Activated CD4-positive, alpha-beta T cell treated with anti-CD3 and anti-CD28 coated beads, Interleukin-2, amount 50 U/mL, for 1 hour (primary cell): ENCODE data around the gene PDCD5.
"Not testable (repeated sequence)": the region's sequence is repeated elsewhere in the genome, so short reads cannot be mapped to it uniquely, and the experiment has no call there.

ENCODE experiments used
- DNase-seq: peaks from one replicate; pipeline ENCODE4 v3.0.0-alpha.2; 2020

The PDCD5 gene, protein sequence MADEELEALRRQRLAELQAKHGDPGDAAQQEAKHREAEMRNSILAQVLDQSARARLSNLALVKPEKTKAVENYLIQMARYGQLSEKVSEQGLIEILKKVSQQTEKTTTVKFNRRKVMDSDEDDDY

DNA sequence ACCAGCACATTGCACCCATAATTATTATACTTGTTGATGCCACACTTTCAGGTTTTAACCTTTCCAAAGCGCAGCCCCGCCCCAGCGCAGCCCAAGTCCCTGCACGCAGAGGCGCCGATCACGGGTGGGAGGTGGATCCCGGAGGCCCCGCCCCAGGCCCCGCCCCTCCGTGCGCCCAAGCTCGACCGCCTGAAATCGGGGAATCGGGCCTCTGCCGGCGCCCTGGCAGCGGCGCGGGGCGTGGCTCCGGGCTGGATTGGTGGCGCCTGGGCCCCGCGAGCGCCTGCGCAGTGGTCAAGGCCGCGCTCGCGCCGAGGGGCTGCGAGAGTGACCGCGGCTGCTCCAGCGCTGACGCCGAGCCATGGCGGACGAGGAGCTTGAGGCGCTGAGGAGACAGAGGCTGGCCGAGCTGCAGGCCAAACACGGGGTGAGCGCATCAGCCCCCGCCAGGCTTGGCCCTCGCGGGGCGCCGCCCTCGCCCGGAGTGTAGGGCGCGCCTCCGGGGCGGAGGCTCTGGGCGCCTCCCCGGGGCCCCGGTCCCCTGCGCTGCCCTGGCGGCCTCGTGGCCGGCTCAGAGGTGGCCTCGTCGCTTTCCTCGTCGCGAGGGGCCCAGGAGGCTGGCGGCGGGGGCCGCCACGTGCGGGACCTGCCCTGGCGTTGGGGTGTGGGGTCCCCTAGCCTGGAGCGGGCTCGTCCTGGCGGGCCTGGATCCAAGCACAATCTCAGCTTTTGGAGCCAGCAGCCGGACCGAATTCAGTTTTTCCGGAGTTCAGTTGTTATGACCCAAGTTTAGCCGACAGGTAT is at the start of gene PDCD5:
Gene PDCD5, plus strand, starts transcription at position 290 of the 804 bp plus-strand sequence. Its CDS starts 72 bp downstream, at position 362.
- DNase-seq = peak; percentile 96

DNA sequence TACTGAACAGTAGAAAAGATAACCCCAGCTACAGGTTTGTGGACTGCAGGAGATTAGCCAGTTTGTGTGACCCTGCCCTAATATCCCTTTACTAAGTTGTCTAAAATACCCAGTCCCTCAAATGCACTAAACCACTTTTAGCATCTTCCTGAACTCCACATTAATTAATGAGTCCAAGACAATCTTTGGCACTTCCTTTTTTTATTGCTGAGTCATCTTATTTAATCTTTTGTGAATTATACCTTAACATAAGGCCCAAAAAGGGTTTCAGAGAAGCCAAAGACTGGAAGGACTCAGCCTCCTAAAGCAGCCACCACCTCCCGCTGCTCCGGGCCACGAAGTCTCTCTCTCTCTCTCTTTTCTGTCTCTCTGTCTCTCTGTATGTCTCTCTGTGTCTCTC is 48.8 kb upstream of the PDCD5 start:
- DNase-seq = no peak

DNA sequence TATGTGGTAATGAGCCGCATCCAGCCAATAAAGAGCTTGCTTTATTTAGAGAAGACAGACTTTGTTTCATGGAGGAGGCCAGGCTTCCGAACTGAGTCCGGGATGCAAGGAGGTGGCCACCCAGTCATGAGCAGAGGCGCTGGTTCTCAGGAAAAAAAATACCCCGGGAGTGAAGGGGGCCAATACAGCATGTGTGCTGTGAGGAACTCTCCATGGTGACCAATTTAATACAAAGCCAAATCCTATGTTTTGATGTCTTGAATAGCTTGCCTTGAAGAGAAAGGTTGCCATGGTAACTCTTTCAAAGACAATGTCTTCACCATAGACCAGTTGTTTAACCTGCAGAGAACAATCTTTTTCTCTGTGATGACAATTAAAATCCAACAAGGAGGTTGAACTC is 43.4 kb upstream of the PDCD5 start:
- DNase-seq = no peak

DNA sequence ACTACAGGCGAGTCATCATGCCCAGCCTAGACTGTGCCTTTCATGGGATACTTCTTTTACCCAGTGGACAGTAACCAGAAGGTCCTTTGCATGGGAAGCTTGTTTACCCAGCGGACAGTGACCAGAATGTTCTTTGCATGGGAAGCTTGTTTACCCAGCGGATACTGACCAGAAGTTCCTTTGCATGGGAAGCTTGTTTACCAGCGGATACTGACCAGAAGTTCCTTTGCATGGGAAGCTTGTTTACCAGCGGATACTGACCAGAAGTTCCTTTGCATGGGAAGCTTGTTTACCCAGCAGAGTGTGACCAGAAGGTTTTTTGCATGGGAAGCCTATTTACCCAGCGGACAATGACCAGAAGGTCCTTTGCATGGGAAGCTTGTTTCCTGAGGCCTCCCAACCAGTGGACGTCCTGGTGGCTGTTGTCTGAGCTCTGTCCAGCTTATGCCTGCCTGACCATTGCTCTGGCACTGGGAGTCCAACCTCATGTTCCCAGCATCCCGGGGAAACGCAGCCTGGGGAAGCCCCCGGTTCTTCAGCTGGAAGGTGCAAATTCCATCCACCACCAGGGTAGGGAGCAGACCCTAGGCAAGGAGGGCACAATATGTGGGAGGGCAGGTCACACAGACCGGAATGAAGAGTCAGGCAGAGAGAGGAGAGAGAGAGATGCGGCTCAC is 41.6 kb upstream of the PDCD5 start:
- no peak for DNase-seq

DNA sequence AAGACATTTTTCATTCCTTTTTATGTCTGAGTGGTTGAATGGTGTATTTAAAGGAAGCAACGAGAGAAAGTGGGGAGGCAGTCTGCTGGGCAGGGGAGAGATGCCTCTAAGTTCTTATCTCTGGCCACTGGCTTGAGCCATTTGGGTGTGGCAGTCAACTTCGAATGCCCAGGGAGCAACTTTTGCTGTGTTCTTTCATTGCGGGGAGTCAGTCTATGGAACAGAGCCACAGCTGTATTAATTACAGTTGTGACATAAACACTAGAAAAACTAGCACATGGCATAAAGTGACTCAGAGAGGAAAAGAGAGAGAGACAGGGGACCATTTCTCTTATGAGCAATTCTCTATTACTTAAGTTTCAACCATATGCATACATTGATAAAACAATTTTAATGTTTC is 40.4 kb upstream of the PDCD5 start:
- DNase-seq = no peak

DNA sequence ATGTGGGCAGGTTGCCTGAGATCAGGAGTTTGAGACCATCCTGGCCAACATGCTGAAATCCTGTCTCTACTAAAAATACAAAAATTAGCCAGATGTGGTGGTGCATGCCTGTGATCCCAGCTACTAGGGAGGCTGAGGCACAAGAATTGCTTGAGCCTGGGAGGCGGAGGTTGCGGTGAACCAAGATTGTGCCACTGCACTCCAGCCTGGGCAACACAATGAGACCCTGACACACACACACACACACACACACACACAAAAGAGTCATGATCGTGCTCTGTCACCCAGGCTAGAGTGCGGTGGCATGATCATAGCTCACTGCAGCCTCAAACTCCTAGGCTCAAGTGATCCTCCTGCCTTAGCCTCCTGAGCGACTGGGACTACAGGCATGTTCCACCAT is 39.6 kb upstream of the PDCD5 start:
- not testable (repeated sequence) for DNase-seq

DNA sequence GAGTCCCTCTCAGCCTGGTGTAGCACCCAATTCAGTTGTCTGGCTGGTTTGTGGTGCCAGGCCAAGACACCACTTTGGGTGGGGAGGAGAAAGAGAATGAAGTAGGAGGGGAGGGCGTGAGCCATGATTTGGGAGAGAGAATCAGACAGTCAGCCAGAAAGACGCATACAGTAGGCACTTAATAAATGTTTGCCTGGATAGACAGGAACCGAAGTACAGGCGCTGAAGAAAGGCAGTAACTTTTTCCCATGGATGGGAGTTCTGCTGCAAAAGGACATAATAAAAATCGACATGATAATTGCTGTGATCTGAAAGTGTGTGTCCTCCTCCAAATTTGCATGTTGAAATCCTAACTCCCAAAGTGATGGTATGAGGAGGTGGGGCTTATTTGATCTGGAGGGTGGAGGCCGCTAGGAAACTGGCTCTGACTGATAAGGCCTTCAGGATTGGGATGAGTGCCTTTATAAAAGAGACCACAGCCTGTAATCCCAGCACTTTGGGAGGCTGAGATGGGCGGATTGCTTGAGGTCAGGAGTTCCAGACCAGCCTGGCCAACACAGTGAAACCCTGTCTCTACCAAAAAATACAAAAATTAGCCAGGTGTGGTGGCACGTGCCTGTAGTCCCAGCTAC is 38.4 kb upstream of the PDCD5 start:
- DNase-seq = no peak

DNA sequence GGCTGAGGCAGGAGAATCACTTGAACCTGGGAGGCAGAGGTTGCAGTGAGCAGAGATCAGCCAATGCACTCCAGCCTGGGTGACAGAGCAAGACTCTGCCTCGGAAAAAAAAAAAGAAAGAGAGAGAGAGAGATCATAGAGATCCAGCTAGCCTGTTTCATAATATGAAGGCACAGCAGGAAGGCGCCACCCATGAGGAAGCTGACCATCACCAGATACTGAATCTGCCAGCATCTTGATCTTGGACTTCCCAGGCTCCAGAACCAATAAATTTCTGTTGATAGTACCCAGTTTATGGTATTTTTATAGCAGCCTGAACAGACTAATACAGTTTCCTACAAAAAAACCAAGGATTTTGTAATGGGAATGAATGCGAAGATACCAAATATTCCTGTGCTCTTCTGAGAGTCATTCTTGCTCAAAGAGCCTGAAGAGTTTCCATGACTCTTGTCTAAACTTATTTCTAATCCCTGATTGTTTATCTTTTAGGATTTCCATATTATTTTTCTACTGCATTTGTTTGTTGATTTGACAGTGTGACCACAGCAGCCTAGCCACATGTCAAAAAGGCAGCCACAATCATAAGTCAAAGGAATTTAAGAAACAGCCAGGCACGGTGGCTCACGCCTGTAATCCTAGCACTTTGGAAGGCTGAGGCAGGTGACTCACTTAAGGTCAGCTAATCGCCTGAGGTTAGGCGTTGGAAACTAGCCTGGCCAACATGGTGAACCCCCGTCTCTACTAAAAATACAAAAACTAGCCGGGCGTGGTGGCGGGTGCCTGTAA is 37.7 kb upstream of the PDCD5 start:
- no peak for DNase-seq

DNA sequence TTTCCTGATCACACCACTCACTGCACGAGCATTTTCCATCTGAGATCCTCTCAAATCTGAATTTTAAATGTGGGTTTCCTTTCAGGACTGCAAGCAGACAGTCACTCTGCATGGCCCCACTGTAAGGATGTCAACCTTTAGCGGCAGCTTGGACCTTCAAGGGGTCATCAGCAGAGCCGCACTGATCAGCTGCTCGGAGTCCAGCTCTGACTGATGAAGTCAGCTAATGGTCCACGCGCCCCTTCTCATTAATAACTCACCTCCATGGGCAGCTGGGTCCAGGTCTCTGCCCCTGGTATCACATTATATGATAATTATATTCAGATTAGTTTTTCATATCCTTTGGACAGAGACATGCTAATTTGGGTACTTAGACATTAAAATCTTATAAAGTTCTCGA is 36.1 kb upstream of the PDCD5 start:
- DNase-seq = no peak

DNA sequence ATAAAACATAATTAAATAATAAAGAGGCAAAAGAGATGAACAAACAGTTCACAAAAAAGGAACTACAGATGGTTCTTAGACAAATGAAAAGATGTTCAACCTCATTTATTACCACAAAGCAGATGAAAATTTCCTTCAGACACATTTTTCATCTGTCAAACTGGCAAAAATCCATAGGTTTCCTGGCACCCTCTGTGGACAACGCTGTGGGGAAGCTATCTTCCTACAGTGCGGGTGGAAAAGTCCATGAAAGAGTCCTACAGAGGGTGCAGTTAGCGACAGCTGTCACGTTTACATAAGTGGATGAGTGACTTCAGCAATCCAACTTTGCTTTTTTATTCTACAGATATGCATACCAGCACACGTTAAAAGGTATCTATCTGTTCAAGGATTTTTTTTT is 30.3 kb upstream of the PDCD5 start:
- DNase-seq = no peak

DNA sequence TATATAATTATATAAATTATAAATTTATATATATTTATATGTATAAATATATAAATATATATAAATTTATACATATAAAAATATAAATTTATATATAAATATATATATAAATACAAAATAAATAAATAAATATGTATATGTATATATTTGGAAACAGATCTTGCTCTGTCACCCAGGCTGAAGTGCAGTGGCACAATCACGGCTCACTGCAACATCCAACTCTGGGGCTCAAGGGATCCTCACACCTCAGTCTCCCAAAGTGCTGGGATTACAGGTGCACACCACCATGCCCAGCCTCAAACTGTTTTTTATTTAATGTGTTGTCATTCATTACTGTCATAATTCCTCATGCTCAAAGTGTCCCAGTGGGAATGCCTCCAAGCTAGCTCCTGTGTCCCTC is 25.2 kb upstream of the PDCD5 start:
- no peak for DNase-seq

DNA sequence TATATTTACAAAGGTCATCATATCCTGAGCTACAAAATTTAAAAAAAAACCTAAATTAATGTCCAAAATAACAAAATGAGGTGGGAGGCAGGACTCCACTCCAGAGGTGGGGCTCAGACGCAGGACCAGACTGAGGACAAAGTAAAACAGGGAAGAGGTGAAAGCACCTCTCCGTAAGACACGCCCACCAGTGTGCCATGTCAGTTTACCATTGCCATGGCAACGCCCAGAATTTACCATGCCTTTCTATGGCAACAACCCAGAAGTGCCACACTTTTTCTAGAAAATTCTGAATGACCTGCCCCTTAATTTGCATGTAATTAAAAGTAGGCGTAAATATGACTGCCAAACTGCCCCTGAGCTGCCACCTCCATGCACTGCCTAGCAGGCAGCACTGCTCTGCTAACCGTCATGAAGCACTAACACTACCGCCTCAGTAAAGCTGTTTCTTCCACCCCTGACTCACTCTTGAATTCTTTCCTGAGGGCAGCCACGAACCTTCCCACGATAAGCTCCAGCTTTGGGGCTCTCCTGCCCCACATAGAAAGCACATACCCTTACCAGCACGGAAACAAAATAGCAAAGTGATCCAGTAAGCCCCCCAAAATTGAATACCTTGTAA is 22.3 kb upstream of the PDCD5 start:
- no peak for DNase-seq

DNA sequence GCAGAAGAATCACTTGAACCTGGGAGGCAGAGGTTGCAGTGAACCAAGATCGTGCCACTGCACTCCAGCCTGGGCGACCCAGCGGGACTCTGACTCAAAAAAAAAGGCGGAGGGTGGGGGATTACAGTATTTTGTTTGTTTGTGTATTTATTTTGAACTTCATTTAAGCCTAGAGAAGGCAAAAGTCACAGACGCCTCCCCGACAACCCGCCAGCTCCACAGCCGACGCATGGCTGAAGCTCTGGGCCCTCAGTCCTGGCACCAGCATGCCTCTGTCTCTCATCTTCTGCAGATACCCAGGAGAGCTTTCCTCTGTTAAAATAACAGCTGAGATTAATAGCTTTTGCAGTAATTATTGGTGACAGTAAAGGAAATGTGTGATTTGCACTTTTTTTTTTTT is 17.2 kb upstream of the PDCD5 start:
- DNase-seq = no peak

DNA sequence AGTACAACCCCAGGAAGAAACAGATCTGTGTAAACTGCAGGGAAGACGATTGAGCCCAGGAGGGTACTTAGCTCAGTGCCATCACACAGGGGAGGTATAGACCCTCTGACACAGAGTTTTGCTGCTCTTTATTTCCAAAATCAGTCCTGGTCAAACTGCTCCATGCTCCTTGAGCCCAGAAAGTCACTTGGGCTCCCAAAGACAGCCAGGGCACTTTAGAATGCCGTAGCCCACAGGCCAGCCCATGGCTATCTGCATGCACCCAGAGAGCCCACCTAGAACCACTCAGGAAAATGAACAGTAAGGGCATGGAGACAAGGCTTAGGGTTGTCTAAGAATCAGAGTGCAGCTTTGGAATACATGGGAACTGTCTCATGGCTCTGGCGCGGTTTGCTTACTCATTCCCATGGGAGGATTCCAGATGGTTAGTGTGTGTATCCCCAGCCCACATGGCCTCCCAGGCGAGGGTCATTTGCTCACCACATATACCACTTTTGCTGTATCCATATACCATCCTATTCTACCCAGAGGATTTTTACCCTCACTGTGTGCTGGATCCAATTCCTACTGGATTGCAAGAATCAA is 14.7 kb upstream of the PDCD5 start:
- no peak for DNase-seq

DNA sequence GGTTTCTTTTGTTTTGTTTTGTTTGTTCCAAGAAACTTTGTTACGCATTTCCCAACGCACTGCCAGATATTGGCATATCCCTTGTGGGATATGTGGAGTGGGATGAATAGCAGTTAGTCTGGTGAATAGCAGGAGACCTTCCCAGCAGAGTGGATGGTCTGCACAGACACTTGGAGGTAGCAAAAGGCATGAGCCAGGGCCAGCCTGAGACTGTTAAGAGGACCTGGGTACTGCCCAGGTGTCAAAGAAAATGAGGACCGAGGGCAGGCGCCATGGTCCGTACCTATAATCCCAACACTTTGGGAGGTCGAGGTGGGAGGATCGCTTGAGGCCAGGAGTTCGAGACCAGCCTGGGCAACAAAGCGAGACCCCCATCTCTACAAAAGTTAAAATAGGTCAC is 13.5 kb upstream of the PDCD5 start:
- DNase-seq = no peak

DNA sequence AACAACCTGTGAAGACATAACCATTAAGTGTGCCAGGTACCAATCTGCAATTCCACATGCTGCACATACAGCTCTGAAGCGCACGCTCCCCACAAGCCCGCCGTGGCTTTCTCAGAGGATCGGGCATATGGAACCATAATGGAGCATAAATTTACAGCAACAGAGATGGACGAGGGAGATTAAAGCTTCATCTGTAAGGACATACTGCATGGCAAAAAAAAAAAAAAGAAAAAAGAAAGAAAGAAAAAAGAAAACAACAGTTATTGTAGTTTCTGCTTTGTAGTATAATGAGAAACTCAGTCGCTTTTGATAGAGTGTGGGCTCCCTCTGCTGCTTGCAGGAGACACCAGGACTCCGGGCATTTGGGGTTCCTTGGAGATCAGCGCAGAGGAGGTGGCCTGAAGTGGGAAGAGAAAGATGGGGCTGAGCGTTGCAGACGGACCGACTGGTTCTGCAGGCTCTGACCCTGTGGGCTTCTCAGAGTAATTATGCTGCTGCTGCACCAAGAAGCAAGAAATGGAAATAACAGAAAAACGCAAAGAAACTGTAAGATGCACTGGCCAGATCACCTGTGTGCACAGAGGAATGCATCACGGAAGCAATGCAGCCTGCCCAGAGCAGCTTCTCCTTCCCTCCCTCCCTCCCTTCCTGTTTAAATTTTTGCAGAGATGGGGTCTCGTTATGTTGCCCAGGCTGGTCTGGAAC is 10.8 kb upstream of the PDCD5 start:
- DNase-seq = peak; percentile 50

DNA sequence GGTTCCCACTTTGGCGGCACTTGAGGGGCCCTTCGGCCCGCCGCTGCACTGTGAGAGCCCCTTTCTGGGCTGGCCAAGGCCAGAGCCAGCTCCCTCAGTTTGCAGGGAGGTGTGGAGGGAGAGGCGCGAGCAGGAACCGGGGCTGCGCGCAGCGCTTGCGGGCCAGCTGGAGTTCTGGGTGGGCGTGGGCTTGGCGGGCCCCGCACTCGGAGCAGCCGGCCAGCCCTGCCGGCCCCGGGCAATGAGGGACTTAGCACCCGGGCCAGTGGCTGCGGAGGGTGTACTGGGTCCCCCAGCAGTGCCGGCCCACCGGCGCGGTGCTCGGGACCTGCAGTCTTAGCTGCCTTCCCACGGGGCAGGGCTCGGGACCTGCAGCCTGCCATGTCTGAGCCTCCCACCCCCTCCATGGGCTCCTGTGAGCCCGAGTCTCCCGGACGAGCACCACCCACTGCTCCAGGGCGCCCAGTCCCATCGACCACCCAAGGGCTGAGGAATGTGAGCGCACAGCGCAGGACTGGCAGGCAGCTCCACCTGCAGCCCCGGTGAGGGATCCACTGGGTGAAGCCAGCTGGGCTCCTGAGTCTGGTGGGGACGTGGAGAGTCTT is 9.4 kb upstream of the PDCD5 start:
- DNase-seq = not testable (repeated sequence)

DNA sequence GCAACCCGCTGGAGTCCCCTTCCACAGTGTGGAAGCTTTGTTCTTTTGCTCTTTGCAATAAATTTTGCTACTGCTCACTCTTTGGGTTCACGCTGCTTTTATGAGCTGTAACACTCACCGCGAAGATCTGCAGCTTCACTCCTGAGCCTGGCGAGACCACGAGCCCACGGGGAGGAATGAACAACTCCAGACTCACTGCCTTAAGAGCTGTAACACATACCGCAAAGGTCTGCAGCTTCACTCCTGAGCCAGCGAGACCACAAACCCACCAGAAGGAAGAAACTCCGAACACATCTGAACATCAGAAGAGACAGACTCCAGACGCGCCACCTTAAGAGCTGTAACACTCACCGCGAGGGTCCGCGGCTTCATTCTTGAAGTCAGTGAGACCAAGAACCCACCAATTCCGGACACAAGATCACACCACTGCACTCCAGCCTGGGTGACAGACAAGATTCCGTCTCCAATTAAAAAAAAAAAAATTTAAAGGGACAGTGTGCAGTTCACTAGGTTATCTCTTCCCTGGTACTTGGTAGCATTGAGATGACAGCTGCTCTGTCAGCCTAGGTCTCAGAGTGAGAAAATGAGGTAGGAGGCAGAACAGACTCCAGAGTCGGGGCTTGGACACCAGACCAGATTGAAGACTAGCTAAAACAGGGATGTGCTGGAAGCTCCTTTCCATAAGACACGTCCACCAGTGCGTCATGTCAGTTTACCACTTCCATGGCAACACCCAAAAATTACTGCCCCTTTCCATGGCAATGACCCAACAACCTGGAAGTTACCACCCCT is 8.1 kb upstream of the PDCD5 start:
- not testable (repeated sequence) for DNase-seq

DNA sequence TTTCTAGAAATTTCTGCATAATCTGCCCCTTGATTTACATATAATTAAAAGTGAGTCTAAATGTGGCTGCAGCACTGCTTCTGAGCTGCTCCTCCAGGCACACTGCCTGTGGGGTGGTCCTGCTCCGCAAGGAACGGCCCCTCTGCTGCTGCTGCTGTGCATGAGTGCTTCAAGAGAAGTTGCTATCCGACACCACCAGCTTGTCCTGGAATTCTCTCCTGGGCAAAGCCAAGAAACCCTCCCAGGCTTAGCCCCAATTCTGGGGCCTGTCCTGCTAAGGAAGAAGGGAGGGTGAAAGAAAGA is 7.5 kb upstream of the PDCD5 start:
- no peak for DNase-seq

DNA sequence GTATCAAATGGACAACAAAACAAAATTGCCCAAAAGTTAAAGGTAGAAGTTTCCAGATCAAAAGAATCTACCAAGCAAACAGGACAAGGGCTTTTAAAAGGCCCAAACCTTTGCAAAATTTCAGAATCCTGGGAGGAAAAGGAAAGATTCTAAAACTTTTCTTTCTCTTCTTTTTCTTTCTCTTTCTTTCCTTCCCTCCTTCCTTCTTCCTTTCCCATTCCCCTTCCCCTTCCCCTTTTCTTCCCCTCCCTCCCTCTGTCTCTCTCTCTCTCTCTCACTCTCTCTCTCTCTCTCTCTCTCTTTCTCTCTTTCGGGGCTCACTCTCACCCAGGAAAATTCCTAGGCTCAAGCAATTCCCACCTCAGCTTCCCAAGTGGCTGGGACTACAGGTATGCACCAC is 4.2 kb upstream of the PDCD5 start:
- DNase-seq = no peak
